GM12878 (cell line): ENCODE results near the gene FFAR2. TPM values are rescaled to one million over a fixed set of nuclear protein-coding genes. Genes with fewer than 3 reads are reported as not detected.

Experiments
- ATAC-seq: fragments of 200-7000 bp; cut with Tn5 transposase; 3 replicates; pipeline ENCODE4 v1.9.1; 2020; ENCODE audit warnings: mild to moderate bottlenecking, moderate library complexity
- BruUV-seq: library from RNA; stranded (reverse); fragments of 400-500 nt; replicated peaks from 2 replicates; lab custom pipeline; 2021; lab: Mats Ljungman, UMichigan
- CTCF ChIA-PET: fragments of 300-600 bp; sonication (Branson Sonifier 250); formaldehyde crosslinking; extraction: SDS; loops from one replicate; lab custom pipeline; 2021; ENCODE audit warnings: inconsistent platforms; lab: Yijun Ruan, JAX
- POLR2A ChIA-PET: fragments of 350-600 bp; formaldehyde crosslinking; extraction: SDS; loops from one replicate; lab custom pipeline; 2021; ENCODE audit warnings: inconsistent platforms; lab: Charles Lee
- RAD21 ChIA-PET: fragments of 300-600 bp; sonication (Branson Sonifier 250); formaldehyde crosslinking; loops from one replicate; lab custom pipeline; 2023; ENCODE audit warnings: antibody characterized with exemption; ENCODE audit not compliant: unreplicated experiment; lab: Charles Lee
- SMC1A ChIA-PET: fragments of 300-600 bp; sonication (Branson Sonifier 250); formaldehyde crosslinking; loops from one replicate; lab custom pipeline; 2023; ENCODE audit not compliant: unreplicated experiment, uncharacterized antibody; lab: Charles Lee
- DNase-seq: peaks from one replicate; pipeline ENCODE4 v3.0.0-alpha.2; 2011; ENCODE audit warnings: low read depth, low spot score
- FAIRE-seq: peaks from 3 replicates; lab custom pipeline; 2011; peaks lifted over from hg19 to GRCh38; lab: Jason Lieb, UNC
- H2AFZ ChIP-seq: 2 replicates; pipeline ENCODE4 v1.6.0; 2011; ENCODE audit warnings: low read depth, low read length, control low read depth; ENCODE audit not compliant: control insufficient read depth
- H3K27ac ChIP-seq: 2 replicates; pipeline ENCODE4 v1.5.1; 2011; ENCODE audit warnings: control low read depth; ENCODE audit not compliant: control insufficient read depth, insufficient read depth
- H3K27me3 ChIP-seq, 2 experiments: replicated peaks in 1 of 2; 2 replicates each; pipeline versions ENCODE4 v1.6.0 to v1.6.1; 2011; ENCODE audit warnings: low read length in 1 of 2; ENCODE audit not compliant: control insufficient read depth in 2 of 2, insufficient read depth in 2 of 2
- H3K36me3 ChIP-seq, 2 experiments: 2 replicates each; pipeline ENCODE4 v1.5.1; 2011; ENCODE audit warnings: low read length in 1 of 2; ENCODE audit not compliant: control insufficient read depth in 2 of 2, insufficient read depth in 2 of 2
- H3K4me1 ChIP-seq: 2 replicates; pipeline ENCODE4 v1.6.1; 2011; ENCODE audit warnings: mild to moderate bottlenecking, low read length, moderate library complexity, mixed read lengths; ENCODE audit not compliant: control insufficient read depth, insufficient read depth
- H3K4me2 ChIP-seq: 2 replicates; pipeline ENCODE4 v1.6.0; 2011; ENCODE audit warnings: control low read depth; ENCODE audit not compliant: control insufficient read depth, insufficient read depth
- H3K4me3 ChIP-seq: fragments of 200-600 bp; sonication (generic); 2 replicates; pipeline ENCODE4 v1.5.1; 2016
- H3K79me2 ChIP-seq: 2 replicates; pipeline ENCODE4 v1.6.0; 2011; ENCODE audit warnings: low read length; ENCODE audit not compliant: control insufficient read depth, insufficient read depth
- H3K9ac ChIP-seq: 2 replicates; pipeline ENCODE4 v1.8.0; 2011; ENCODE audit warnings: low read length, control low read depth, mixed read lengths; ENCODE audit not compliant: control insufficient read depth, insufficient read depth
- H3K9me3 ChIP-seq: replicated peaks from 3 replicates; pipeline ENCODE4 v1.5.1; 2011; ENCODE audit warnings: mild to moderate bottlenecking, low read length; ENCODE audit not compliant: control insufficient read depth, insufficient read depth
- H4K20me1 ChIP-seq: 2 replicates; pipeline ENCODE4 v1.6.0; 2011; ENCODE audit not compliant: control insufficient read depth, insufficient read depth
- SREBF1 ChIP-seq: IDR thresholded peaks from 2 replicates; pipeline ENCODE4 v1.6.1; 2012; ENCODE audit warnings: mild to moderate bottlenecking, low read length
- WGBS: methylation state at CpG from one replicate; pipeline ENCODE4 v1.1.6; 2016; ENCODE audit warnings: low lambda C conversion rate; ENCODE audit not compliant: insufficient replicate concordance, insufficient coverage; ENCODE audit errors: missing lambda C conversion rate; 5-methylcytosine and 5-hydroxymethylcytosine counted together
- in situ Hi-C: fragments of 300-500 bp; cut with MboI; formaldehyde crosslinking; loops from 9 replicates; pipeline ENCODE4 v1.14.3; 2018; ENCODE audit warnings: mixed read lengths
- intact Hi-C: fragments of 100-400 bp; cut with micrococcal nuclease; formaldehyde crosslinking; loops from one replicate; pipeline ENCODE4 v1.14.2; 2022; ENCODE audit not compliant: unreplicated experiment
- polyA plus RNA-seq, 11 experiments: library from polyadenylated mRNA; depleted of rRNA in 4 of 11; unstranded in 6 of 11; stranded (reverse) in 5 of 11; fragments of >200 nt; fragmentation: Nextera tagmentation in 4 of 11; fragmentation: Illumina TruSeq in 1 of 11; extraction: Ambion mirVana in 4 of 11; extraction: Trizol in 1 of 11; gene quantifications; 1 replicate in 1 of 11; 2 replicates in 10 of 11; pipeline versions ENCODE4 v1.2.1 to v1.2.3, GENCODE V29; 2011 to 2016; ENCODE audit warnings: inconsistent platforms in 2 of 11, missing spikeins in 2 of 11, low read depth in 1 of 11
- total RNA-seq, 4 experiments: library from RNA; depleted of rRNA in 3 of 4; stranded (reverse); fragments of >200 nt in 3 of 4; fragmentation: Illumina TruSeq in 1 of 4; extraction: Trizol in 1 of 4; gene quantifications; 2 replicates each; pipeline versions ENCODE4 v1.2.1 to v1.2.3, GENCODE V29; 2013 to 2021
- TF ChIP-seq, protein P1 (sequence below): IDR thresholded peaks from 2 replicates; pipeline ENCODE4 v1.6.1; 2012; ENCODE audit warnings: low read length, inconsistent platforms
- TF ChIP-seq, protein P2 (sequence below): fragments of 450-650 bp; IDR thresholded peaks from 2 replicates; pipeline ENCODE4 v1.6.1; 2016; ENCODE audit warnings: mild to moderate bottlenecking, moderate library complexity, borderline replicate concordance

FFAR2 gene
- total and polyA plus RNA-seq, 10 of the 15 experiments (the other 5 are each of a cell fraction or from before 2014, with no cell fraction given) = 0.05 to 4.0 (median 2.1) TPM

GRCh38 chr19:35433448-35433847 is 14.6 kb upstream of the FFAR2 start:
- no peak overlapping the region for H2AFZ ChIP-seq
- no peak overlapping the region for H3K27ac ChIP-seq
- ChIA-PET POLR2A (no interaction called here), SMC1A (interaction anchor here (1.4 kb wide), 1 partner anchor 27 kb away, joined by 3 read pairs; no protein-coding TSS in a partner anchor), RAD21 (no interaction called here), CTCF (no interaction called here)
- intact Hi-C loops = no loop called here
- in situ Hi-C loops = no loop called here
- TF ChIP-seq, protein P1, sequence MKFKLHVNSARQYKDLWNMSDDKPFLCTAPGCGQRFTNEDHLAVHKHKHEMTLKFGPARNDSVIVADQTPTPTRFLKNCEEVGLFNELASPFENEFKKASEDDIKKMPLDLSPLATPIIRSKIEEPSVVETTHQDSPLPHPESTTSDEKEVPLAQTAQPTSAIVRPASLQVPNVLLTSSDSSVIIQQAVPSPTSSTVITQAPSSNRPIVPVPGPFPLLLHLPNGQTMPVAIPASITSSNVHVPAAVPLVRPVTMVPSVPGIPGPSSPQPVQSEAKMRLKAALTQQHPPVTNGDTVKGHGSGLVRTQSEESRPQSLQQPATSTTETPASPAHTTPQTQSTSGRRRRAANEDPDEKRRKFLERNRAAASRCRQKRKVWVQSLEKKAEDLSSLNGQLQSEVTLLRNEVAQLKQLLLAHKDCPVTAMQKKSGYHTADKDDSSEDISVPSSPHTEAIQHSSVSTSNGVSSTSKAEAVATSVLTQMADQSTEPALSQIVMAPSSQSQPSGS = no peak
- BruUV-seq = no TSS peak
- DNase-seq (no peak), ATAC-seq (no peak), FAIRE-seq (no peak)
- peaks cover 23% of the 10 kb centered on the region for H3K4me1 ChIP-seq
- 69% methylated on average over 7 of the region's 7 CpGs for WGBS
- no peaks in the 10 kb centered on the region for H3K27me3 ChIP-seq
- no peak overlapping the region for H3K9ac ChIP-seq
- H4K20me1 ChIP-seq = no peaks in the 10 kb centered on the region
- no peaks in the 10 kb centered on the region for H3K36me3 ChIP-seq
- H3K4me3 ChIP-seq = no peak overlapping the region
- no peak overlapping the region for H3K4me2 ChIP-seq
- H3K79me2 ChIP-seq = no peaks in the 10 kb centered on the region
- peaks cover 5% of the 10 kb centered on the region; the same call in 2 of the 3 replicates for H3K9me3 ChIP-seq

DNA sequence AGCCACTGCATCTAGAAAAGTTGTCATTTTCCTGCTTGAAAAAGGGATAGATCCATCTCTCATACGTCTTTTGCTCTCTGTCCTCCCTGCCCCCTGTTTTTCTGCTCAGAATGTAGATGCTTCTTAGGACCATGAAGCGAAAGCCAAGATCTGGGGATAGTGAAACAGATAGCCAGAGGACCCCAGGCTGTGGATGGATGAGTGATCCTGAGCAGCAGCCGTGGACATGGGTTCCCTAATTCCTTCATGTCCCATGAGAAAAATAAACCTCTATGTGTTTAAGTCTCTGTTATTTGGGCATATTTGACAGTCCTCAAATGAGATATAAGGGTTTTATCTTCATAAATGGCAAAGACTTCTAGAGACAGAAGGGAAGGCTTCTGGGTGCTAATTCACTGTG is 12.2 kb upstream of the FFAR2 start:
- H3K79me2 ChIP-seq = no peaks in the 10 kb centered on the region
- DNase-seq (no peak), ATAC-seq (no peak), FAIRE-seq (no peak)
- CTCF ChIA-PET = interaction anchor here (1.5 kb wide), 1 partner anchor 59 kb away, joined by 3 read pairs; no protein-coding TSS in a partner anchor
- SMC1A ChIA-PET = interaction anchor here (1.0 to 1.4 kb wide), 2 partner anchors 31 to 59 kb away, joined by 3 to 4 read pairs; no protein-coding TSS in a partner anchor
- POLR2A ChIA-PET = interaction anchor here (1.0 kb wide), 1 partner anchor 12 kb away, joined by 5 read pairs; the partner anchor contains the start of gene FFAR2
- H3K9me3 ChIP-seq = peaks cover 5% of the 10 kb centered on the region; the same call in 2 of the 3 replicates
- WGBS = 76% methylated on average over 3 of the region's 3 CpGs
- peak overlapping the region; percentile 42; the same call in 1 of the 2 replicates for H3K9ac ChIP-seq
- peak overlapping the region; percentile 16; the same call in 1 of the 2 replicates for H2AFZ ChIP-seq
- peaks cover 20% of the 10 kb centered on the region for H3K4me1 ChIP-seq
- no peaks in the 10 kb centered on the region for H3K27me3 ChIP-seq
- no peaks in the 10 kb centered on the region for H4K20me1 ChIP-seq
- H3K27ac ChIP-seq = peak overlapping the region; percentile 45; the same call in 1 of the 2 replicates
- in situ Hi-C loops = no loop called here
- intact Hi-C loops = no loop called here
- no peak for TF ChIP-seq SREBF1
- TF ChIP-seq, protein P2, sequence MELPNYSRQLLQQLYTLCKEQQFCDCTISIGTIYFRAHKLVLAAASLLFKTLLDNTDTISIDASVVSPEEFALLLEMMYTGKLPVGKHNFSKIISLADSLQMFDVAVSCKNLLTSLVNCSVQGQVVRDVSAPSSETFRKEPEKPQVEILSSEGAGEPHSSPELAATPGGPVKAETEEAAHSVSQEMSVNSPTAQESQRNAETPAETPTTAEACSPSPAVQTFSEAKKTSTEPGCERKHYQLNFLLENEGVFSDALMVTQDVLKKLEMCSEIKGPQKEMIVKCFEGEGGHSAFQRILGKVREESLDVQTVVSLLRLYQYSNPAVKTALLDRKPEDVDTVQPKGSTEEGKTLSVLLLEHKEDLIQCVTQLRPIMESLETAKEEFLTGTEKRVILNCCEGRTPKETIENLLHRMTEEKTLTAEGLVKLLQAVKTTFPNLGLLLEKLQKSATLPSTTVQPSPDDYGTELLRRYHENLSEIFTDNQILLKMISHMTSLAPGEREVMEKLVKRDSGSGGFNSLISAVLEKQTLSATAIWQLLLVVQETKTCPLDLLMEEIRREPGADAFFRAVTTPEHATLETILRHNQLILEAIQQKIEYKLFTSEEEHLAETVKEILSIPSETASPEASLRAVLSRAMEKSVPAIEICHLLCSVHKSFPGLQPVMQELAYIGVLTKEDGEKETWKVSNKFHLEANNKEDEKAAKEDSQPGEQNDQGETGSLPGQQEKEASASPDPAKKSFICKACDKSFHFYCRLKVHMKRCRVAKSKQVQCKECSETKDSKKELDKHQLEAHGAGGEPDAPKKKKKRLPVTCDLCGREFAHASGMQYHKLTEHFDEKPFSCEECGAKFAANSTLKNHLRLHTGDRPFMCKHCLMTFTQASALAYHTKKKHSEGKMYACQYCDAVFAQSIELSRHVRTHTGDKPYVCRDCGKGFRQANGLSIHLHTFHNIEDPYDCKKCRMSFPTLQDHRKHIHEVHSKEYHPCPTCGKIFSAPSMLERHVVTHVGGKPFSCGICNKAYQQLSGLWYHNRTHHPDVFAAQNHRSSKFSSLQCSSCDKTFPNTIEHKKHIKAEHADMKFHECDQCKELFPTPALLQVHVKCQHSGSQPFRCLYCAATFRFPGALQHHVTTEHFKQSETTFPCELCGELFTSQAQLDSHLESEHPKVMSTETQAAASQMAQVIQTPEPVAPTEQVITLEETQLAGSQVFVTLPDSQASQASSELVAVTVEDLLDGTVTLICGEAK = 0 out of 2 replicates have a peak, but pooled peaks have one; percentile 12
- BruUV-seq = no TSS peak
- no peaks in the 10 kb centered on the region for H3K36me3 ChIP-seq
- RAD21 ChIA-PET = no interaction called here
- H3K4me3 ChIP-seq = peak overlapping the region; percentile 34; the same call in 1 of the 2 replicates
- H3K4me2 ChIP-seq = peak overlapping the region; percentile 73
